ENCODE results near the gene C10orf95. TPM values are rescaled to one million over a fixed set of nuclear protein-coding genes. Genes with fewer than 3 reads are reported as not detected.

The C10orf95 gene
- total RNA-seq, 1 experiment from 2014 or later, result 0.82 TPM

- Mint-ChIP-seq H3K4me3 (ENCODE audit: unreplicated experiment) (no peak overlapping the region), H3K27ac (ENCODE audit: unreplicated experiment) (no peak overlapping the region), H3K36me3 (ENCODE audit: insufficient read depth, unreplicated experiment) (no peaks in the 10 kb centered on the region), H3K9me3 (ENCODE audit: unreplicated experiment) (no peaks in the 10 kb centered on the region), H3K4me1 (ENCODE audit: low read depth, unreplicated experiment) (no peaks in the 10 kb centered on the region), H3K27me3 (ENCODE audit: insufficient read depth, unreplicated experiment) (peaks cover 15% of the 10 kb centered on the region)
- no peak for DNase-seq
- Histone ChIP-seq H3K36me3 (ENCODE audit: control insufficient read depth, insufficient read depth, low read length) (no peaks in the 10 kb centered on the region), H3K4me3 (ENCODE audit: low read depth, low read length) (no peak overlapping the region), H3K4me1 (0 out of 2 replicates have a peak, but pooled peaks cover 2% of the 10 kb centered on the region), H3K27me3 (replicated peaks; ENCODE audit: control insufficient read depth, insufficient read depth, low read length) (peaks cover 1% of the 10 kb centered on the region; the same call in 1 of the 2 replicates), H3K9me3 (no peaks in the 10 kb centered on the region)
- BruUV-seq (replicated peaks), result no TSS peak
- ChIA-PET CTCF (no interaction called here), POLR2A (no interaction called here)
- intact Hi-C loops (cut with micrococcal nuclease; ENCODE audit: unreplicated experiment), result no loop called here
- TF ChIP-seq CTCF (IDR thresholded peaks at IDR 0.05; ENCODE audit: insufficient read depth in 1 of 2, low read depth in 1 of 2, low read length in 1 of 2, severe bottlenecking in 1 of 2, unreplicated experiment in 1 of 2), result no peak
Observed at GRCh38 chr10:102413053-102413705, 38.2 kb downstream of the C10orf95 start.

DNA sequence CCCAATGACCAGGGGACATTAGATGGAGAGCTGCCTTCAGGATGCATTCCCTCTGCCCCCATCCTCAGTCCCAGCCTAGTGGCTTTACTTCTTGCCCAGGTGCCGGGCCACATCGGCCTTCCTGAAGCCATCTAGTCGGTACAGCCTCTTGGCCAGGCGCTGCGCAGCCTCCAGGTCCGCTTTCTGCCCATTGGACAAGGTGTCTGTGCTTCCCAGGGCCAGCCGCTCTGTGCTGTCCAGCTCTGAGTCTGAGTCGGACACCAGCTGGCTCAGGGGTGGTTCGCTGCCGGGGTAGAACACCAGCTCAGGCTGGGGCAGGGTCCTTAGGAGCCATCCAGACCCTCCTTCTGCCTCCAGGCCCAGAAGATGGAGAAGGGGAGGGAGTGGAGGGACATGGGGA lies 39.0 kb downstream of the C10orf95 start:
- no TSS peak for BruUV-seq (replicated peaks)
- Histone ChIP-seq H3K36me3 (ENCODE audit: control insufficient read depth, insufficient read depth, low read length) (no peaks in the 10 kb centered on the region), H3K9me3 (no peaks in the 10 kb centered on the region), H3K4me3 (ENCODE audit: low read depth, low read length) (no peak overlapping the region), H3K4me1 (no peaks in the 10 kb centered on the region), H3K27me3 (replicated peaks; ENCODE audit: control insufficient read depth, insufficient read depth, low read length) (peaks cover 1% of the 10 kb centered on the region; the same call in 1 of the 2 replicates)
- Mint-ChIP-seq H3K9me3 (ENCODE audit: unreplicated experiment) (no peaks in the 10 kb centered on the region), H3K4me3 (ENCODE audit: unreplicated experiment) (no peak overlapping the region), H3K36me3 (ENCODE audit: insufficient read depth, unreplicated experiment) (no peaks in the 10 kb centered on the region), H3K27me3 (ENCODE audit: insufficient read depth, unreplicated experiment) (peaks cover 16% of the 10 kb centered on the region), H3K4me1 (ENCODE audit: low read depth, unreplicated experiment) (no peaks in the 10 kb centered on the region), H3K27ac (ENCODE audit: unreplicated experiment) (no peak overlapping the region)
- CTCF ChIA-PET, result no interaction called here
- no peak for TF ChIP-seq CTCF (IDR thresholded peaks at IDR 0.05; ENCODE audit: insufficient read depth in 1 of 2, low read depth in 1 of 2, low read length in 1 of 2, severe bottlenecking in 1 of 2, unreplicated experiment in 1 of 2)
- DNase-seq, result no peak
- intact Hi-C loops (cut with micrococcal nuclease; ENCODE audit: unreplicated experiment), result no loop called here
- POLR2A ChIA-PET, result no interaction called here

DNA sequence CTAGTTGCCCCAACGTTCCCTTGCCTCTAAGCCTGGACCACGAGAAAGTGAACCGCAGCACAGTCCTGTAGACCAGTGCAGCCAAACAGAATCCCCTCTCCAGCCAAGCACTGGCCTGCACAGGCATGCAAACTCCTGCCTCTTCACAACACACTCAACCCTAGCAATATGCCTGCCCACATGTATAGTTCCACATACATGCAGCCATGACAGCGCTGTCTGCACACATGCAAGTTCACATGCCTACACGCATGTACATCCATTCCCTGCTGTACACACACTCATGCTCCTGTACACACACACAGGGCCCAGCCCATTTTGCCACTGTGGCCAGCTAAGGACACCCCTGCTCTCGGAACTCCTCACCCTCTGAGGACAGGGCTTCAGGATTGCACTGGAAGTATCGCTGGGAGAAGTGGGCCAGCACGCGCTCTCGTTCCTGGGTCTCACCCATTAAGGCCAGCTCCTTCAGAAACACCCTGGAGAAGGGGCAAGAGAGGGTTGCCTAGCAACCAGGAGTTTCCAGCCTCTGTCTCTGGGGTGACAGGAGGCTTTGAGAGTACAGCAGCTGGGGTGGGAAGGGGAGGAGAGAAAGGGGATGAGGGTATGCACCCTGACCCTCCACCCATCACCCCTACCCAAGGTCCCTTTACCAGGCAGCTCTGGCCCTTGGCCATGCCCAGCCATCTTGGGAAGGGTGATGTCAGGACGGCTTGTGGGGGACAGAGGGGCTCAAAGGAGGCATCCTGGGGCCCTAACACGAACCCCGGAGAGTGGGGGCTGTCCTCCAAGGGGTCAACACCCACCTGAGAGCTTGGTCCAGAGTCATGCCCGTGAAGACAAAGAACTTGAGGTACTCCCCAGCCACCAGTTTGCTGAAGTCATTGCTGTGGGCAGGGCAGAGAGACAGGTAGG lies 39.7 kb downstream of the C10orf95 start:
- Mint-ChIP-seq H3K4me3 (ENCODE audit: unreplicated experiment) (no peak overlapping the region), H3K4me1 (ENCODE audit: low read depth, unreplicated experiment) (no peaks in the 10 kb centered on the region), H3K27me3 (ENCODE audit: insufficient read depth, unreplicated experiment) (peaks cover 16% of the 10 kb centered on the region), H3K36me3 (ENCODE audit: insufficient read depth, unreplicated experiment) (no peaks in the 10 kb centered on the region), H3K9me3 (ENCODE audit: unreplicated experiment) (no peaks in the 10 kb centered on the region), H3K27ac (ENCODE audit: unreplicated experiment) (no peak overlapping the region)
- Histone ChIP-seq H3K9me3 (no peaks in the 10 kb centered on the region), H3K36me3 (ENCODE audit: control insufficient read depth, insufficient read depth, low read length) (no peaks in the 10 kb centered on the region), H3K4me3 (ENCODE audit: low read depth, low read length) (no peak overlapping the region), H3K4me1 (no peaks in the 10 kb centered on the region), H3K27me3 (replicated peaks; ENCODE audit: control insufficient read depth, insufficient read depth, low read length) (peaks cover 1% of the 10 kb centered on the region; the same call in 1 of the 2 replicates)
- no TSS peak for BruUV-seq (replicated peaks)
- intact Hi-C loops (cut with micrococcal nuclease; ENCODE audit: unreplicated experiment), result no loop called here
- TF ChIP-seq CTCF (IDR thresholded peaks at IDR 0.05; ENCODE audit: insufficient read depth in 1 of 2, low read depth in 1 of 2, low read length in 1 of 2, severe bottlenecking in 1 of 2, unreplicated experiment in 1 of 2), result no peak
- CTCF ChIA-PET, result interaction anchor here (0.6 kb wide), 1 partner anchor 21 kb away, joined by 3 read pairs; no protein-coding TSS in a partner anchor
- POLR2A ChIA-PET, result no interaction called here
- DNase-seq, result no peak
